ENCODE measurements around the gene ZNF512.

DNA sequence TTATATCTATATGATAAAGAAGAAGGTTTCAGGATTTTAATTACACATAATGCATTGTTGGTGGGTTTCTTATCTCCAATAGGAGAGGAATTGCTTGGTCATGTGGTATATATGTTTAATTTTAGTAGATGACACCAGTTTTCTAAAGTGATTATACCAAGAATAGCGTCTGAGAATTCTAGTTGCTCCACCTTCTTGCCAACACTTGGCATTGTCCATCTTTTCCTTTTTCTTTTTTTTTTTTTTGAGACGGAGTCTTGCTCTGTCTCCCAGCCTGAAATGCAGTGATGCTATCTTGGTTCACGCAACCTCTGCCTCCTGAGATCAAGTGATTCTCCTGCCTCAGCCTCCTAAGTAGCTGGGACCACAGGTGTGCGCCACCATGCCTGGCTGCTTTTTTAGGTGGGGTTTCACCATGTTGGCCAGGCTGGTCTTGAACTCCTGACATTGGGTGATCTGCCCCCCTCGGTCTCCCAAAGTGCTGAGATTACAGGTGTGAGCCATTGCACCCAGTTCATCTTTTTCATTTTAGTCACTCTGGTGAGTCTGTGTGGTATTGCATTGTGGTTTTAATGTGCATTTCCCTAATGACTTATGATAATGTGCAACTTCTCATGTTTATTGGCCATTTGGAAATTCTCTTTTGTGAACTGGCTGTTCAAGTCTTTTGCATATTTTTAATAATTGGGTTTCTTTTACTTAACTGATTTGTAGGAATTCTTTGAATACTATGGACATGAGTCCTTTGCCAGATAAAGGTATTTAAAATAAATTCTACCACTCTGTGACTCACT, 37.3 kb upstream of the ZNF512 start:
- TF ChIP-seq, protein P1, sequence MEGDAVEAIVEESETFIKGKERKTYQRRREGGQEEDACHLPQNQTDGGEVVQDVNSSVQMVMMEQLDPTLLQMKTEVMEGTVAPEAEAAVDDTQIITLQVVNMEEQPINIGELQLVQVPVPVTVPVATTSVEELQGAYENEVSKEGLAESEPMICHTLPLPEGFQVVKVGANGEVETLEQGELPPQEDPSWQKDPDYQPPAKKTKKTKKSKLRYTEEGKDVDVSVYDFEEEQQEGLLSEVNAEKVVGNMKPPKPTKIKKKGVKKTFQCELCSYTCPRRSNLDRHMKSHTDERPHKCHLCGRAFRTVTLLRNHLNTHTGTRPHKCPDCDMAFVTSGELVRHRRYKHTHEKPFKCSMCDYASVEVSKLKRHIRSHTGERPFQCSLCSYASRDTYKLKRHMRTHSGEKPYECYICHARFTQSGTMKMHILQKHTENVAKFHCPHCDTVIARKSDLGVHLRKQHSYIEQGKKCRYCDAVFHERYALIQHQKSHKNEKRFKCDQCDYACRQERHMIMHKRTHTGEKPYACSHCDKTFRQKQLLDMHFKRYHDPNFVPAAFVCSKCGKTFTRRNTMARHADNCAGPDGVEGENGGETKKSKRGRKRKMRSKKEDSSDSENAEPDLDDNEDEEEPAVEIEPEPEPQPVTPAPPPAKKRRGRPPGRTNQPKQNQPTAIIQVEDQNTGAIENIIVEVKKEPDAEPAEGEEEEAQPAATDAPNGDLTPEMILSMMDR (IDR thresholded peaks at IDR 0.05), result no peak
- no peak for TF ChIP-seq POLR2AphosphoS5 (IDR thresholded peaks at IDR 0.05)
- no peak for TF ChIP-seq POLR2A (IDR thresholded peaks at IDR 0.05)

Measured in suprapubic skin (tissue), 4 donors.